ENCODE results near the gene CPA3. TPM values are rescaled to one million over a fixed set of nuclear protein-coding genes. Genes with fewer than 3 reads are reported as not detected.

The CPA3 gene
- total RNA-seq, 1 experiment from 2014 or later = not detected

GRCh38 chr3:148848410-148848809, 16.7 kb upstream of the CPA3 start:
- Histone ChIP-seq H2AFZ (ENCODE audit: low read depth, low read length, poor library complexity, severe bottlenecking) (no peak overlapping the region), H3K4me1 (ENCODE audit: control insufficient read depth in 1 of 2, insufficient read depth in 2 of 2, low read length in 2 of 2) (no peaks in the 10 kb centered on the region), H3K79me2 (ENCODE audit: insufficient read depth, low read length) (no peaks in the 10 kb centered on the region), H3K9me3 (ENCODE audit: control insufficient read depth in 1 of 2, insufficient read depth in 1 of 2, low read depth in 1 of 2, low read length in 2 of 2) (no peaks in the 10 kb centered on the region), H3K4me2 (ENCODE audit: low read length) (no peak overlapping the region), H3K27me3 (ENCODE audit: insufficient read depth, low read length) (no peaks in the 10 kb centered on the region), H3K36me3 (ENCODE audit: control insufficient read depth in 1 of 2, insufficient read depth in 2 of 2, low read length in 2 of 2) (no peaks in the 10 kb centered on the region), H3K4me3 (replicated peaks in 1 of 2; ENCODE audit: low read depth in 1 of 2, low read length in 2 of 2) (no peak overlapping the region), H3K9ac (ENCODE audit: low read length) (no peak overlapping the region), H3K27ac (ENCODE audit: low read depth, low read length) (no peak overlapping the region), H4K20me1 (ENCODE audit: insufficient read depth) (no peaks in the 10 kb centered on the region), H3K9me2 (ENCODE audit: insufficient read depth) (no peaks in the 10 kb centered on the region)
- RAD21 ChIA-PET (ENCODE audit: low non-redundant PET in 1 of 2, low total read pairs in 2 of 2, uncharacterized antibody in 2 of 2, unreplicated experiment in 2 of 2) = no interaction called here
- DNase-seq (ENCODE audit: low read depth, low spot score) = no peak
- ATAC-seq = no peak
- intact Hi-C loops (cut with micrococcal nuclease) = no loop called here
- TF ChIP-seq POLR2AphosphoS5 (IDR thresholded peaks at IDR 0.05; ENCODE audit: low read depth, low read length) (no peak), FOSL1 (IDR thresholded peaks at IDR 0.05; ENCODE audit: low read depth) (no peak), EZH2 (IDR thresholded peaks at IDR 0.05) (no peak), CEBPB (IDR thresholded peaks at IDR 0.05; ENCODE audit: low read depth) (no peak), ELF1 (IDR thresholded peaks at IDR 0.05; ENCODE audit: borderline replicate concordance, low read depth) (no peak), SP1 (IDR thresholded peaks at IDR 0.05; ENCODE audit: low read depth) (no peak), JUND (IDR thresholded peaks at IDR 0.05) (no peak), CTCF (IDR thresholded peaks at IDR 0.05 in 2 of 3, conservative IDR thresholded peaks at IDR 0.05 in 1 of 3; ENCODE audit: borderline replicate concordance in 1 of 3, insufficient read depth in 1 of 3, low read depth in 2 of 3, low read length in 2 of 3) (no peak), SIN3A (IDR thresholded peaks at IDR 0.05; ENCODE audit: low read depth) (no peak), EZH2phosphoT487 (IDR thresholded peaks at IDR 0.05; ENCODE audit: borderline replicate concordance) (no peak)
- TF ChIP-seq, protein P1, sequence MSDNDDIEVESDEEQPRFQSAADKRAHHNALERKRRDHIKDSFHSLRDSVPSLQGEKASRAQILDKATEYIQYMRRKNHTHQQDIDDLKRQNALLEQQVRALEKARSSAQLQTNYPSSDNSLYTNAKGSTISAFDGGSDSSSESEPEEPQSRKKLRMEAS (IDR thresholded peaks at IDR 0.05) = no peak
- TF ChIP-seq, protein P2, sequence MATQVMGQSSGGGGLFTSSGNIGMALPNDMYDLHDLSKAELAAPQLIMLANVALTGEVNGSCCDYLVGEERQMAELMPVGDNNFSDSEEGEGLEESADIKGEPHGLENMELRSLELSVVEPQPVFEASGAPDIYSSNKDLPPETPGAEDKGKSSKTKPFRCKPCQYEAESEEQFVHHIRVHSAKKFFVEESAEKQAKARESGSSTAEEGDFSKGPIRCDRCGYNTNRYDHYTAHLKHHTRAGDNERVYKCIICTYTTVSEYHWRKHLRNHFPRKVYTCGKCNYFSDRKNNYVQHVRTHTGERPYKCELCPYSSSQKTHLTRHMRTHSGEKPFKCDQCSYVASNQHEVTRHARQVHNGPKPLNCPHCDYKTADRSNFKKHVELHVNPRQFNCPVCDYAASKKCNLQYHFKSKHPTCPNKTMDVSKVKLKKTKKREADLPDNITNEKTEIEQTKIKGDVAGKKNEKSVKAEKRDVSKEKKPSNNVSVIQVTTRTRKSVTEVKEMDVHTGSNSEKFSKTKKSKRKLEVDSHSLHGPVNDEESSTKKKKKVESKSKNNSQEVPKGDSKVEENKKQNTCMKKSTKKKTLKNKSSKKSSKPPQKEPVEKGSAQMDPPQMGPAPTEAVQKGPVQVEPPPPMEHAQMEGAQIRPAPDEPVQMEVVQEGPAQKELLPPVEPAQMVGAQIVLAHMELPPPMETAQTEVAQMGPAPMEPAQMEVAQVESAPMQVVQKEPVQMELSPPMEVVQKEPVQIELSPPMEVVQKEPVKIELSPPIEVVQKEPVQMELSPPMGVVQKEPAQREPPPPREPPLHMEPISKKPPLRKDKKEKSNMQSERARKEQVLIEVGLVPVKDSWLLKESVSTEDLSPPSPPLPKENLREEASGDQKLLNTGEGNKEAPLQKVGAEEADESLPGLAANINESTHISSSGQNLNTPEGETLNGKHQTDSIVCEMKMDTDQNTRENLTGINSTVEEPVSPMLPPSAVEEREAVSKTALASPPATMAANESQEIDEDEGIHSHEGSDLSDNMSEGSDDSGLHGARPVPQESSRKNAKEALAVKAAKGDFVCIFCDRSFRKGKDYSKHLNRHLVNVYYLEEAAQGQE (IDR thresholded peaks at IDR 0.05; ENCODE audit: low read depth) = no peak
- BruUV-seq (replicated peaks) = no TSS peak
- CTCF ChIA-PET = no interaction called here
- POLR2A ChIA-PET = no interaction called here
